BJ (cell line): ENCODE measurements around the gene UPK3BL2. TPM values are rescaled to one million over a fixed set of nuclear protein-coding genes. Genes with fewer than 3 reads are reported as not detected.
"Not testable (repeated sequence)": the region's sequence is repeated elsewhere in the genome, so short reads cannot be mapped to it uniquely, and the experiment has no call there.

ENCODE experiments used
- CTCF ChIA-PET: fragments of 350-600 bp; formaldehyde crosslinking; extraction: SDS; loops from one replicate; lab custom pipeline; 2021; ENCODE audit warnings: antibody characterized with exemption, inconsistent platforms; lab: Yijun Ruan, JAX
- POLR2A ChIA-PET: fragments of 300-600 bp; sonication (Branson Sonifier 250); formaldehyde crosslinking; extraction: SDS; loops from one replicate; lab custom pipeline; 2021; ENCODE audit warnings: antibody characterized with exemption; lab: Charles Lee
- DNase-seq: peaks from one replicate; pipeline ENCODE4 v3.0.0-alpha.2; 2011; ENCODE audit warnings: low read depth
- H3K27me3 ChIP-seq: 2 replicates; pipeline ENCODE4 v1.6.0; 2011; ENCODE audit warnings: low read length; ENCODE audit not compliant: control insufficient read depth, insufficient read depth
- H3K36me3 ChIP-seq: 2 replicates; pipeline ENCODE4 v1.5.1; 2011; ENCODE audit warnings: low read length; ENCODE audit not compliant: control insufficient read depth, insufficient read depth
- H3K4me3 ChIP-seq: 2 replicates; pipeline ENCODE4 v1.5.1; 2011; ENCODE audit warnings: low read depth, mild to moderate bottlenecking, control low read depth, low read length
- polyA plus RNA-seq: library from polyadenylated mRNA; depleted of rRNA; stranded (reverse); fragments of >200 nt; gene quantifications from 2 replicates; pipeline ENCODE4 v1.2.3, GENCODE V29; 2011
- TF ChIP-seq, protein P1 (sequence below): IDR thresholded peaks from 2 replicates; pipeline ENCODE4 v1.5.1; 2011; ENCODE audit warnings: low read depth, mild to moderate bottlenecking, control low read depth, inconsistent platforms, low read length, moderate library complexity; ENCODE audit not compliant: insufficient read depth

Gene UPK3BL2
- polyA plus RNA-seq, 1 experiment: 19.5 TPM

DNA sequence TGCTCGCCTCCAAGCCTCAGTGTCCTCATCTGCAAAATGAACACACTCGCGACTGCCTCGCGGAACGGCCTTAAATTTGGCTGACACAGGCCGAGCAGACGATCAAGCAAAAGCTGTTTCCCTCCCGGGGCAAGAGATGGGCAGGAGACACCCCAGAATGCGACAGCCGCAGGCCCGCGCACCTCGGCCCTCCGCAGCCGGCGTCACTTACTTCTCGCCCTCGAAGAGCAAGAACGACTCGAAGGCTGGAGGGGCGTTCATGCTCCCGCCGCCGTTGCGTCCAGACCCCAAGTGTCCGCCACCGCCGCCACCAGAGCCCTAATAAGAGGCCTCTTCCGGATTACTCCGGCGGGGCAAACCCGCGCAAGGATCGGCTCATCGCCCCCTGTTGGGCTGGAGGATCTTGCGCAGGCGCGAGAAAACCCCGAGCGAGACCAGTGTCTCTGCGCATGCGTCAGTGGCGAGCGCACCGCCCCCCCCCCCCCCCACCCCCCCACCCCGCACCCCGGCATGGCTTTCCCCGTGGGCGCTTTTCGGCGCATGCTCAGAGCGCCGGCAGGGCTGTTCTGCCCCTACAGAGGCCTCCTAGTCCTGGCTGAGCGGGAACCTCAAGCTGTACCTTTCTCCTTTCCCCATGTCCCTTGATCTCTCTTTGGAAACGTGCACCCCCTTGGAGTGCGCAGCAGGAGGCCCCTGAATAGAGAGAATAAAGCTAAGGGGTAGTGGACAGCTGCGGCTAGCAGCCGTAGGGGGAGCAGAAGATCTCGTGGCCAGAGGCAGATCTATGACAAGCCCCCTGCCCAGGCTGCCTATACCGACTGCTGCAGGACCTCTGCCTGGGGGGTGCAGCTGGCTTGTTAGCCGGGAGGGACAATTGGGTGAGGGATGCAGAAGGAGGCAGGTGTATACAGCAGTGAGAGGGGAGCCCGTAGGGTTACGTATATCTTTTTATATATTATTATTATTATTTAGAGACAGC is 29.1 kb upstream of the UPK3BL2 start, which contains the start of gene POLR2J3:
Gene POLR2J3 (minus strand): TSS at position 323 of the 979 bp plus-strand sequence. CDS start 62 bp downstream, at position 261.
- TF ChIP-seq, protein P1, sequence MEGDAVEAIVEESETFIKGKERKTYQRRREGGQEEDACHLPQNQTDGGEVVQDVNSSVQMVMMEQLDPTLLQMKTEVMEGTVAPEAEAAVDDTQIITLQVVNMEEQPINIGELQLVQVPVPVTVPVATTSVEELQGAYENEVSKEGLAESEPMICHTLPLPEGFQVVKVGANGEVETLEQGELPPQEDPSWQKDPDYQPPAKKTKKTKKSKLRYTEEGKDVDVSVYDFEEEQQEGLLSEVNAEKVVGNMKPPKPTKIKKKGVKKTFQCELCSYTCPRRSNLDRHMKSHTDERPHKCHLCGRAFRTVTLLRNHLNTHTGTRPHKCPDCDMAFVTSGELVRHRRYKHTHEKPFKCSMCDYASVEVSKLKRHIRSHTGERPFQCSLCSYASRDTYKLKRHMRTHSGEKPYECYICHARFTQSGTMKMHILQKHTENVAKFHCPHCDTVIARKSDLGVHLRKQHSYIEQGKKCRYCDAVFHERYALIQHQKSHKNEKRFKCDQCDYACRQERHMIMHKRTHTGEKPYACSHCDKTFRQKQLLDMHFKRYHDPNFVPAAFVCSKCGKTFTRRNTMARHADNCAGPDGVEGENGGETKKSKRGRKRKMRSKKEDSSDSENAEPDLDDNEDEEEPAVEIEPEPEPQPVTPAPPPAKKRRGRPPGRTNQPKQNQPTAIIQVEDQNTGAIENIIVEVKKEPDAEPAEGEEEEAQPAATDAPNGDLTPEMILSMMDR: peak; percentile 68
- H3K27me3 ChIP-seq, CTCF ChIA-PET, H3K36me3 ChIP-seq: not testable (repeated sequence)
- H3K4me3 ChIP-seq: peak within 1 kb of the TSS; percentile 60
- peak; percentile 70 for DNase-seq
- POLR2A ChIA-PET: interaction anchor here (0.6 kb wide), 1 partner anchor 128 kb away, joined by 6 read pairs; no protein-coding TSS in a partner anchor

DNA sequence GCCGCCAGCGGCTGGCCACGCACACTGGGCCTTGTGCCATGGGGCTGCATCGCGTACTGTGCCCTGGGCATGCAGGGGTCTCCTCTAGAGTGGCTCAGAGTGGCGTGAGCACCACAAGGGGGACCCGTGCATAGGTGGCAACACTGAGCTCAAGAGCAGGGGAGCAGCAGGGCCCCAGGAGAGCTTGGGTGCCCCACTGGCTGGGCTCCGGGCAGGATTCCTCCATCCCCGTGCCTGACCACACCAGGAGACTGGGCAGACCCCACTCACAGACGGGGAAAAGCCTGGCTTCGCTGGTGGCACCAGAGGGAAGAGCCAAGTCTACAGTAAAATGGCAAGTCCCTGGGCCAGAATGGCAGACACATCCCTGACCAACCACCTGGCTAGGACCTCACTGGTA is 25.1 kb upstream of the UPK3BL2 start:
- H3K27me3 ChIP-seq, POLR2A ChIA-PET, DNase-seq, H3K36me3 ChIP-seq, CTCF ChIA-PET, H3K4me3 ChIP-seq: not testable (repeated sequence)

DNA sequence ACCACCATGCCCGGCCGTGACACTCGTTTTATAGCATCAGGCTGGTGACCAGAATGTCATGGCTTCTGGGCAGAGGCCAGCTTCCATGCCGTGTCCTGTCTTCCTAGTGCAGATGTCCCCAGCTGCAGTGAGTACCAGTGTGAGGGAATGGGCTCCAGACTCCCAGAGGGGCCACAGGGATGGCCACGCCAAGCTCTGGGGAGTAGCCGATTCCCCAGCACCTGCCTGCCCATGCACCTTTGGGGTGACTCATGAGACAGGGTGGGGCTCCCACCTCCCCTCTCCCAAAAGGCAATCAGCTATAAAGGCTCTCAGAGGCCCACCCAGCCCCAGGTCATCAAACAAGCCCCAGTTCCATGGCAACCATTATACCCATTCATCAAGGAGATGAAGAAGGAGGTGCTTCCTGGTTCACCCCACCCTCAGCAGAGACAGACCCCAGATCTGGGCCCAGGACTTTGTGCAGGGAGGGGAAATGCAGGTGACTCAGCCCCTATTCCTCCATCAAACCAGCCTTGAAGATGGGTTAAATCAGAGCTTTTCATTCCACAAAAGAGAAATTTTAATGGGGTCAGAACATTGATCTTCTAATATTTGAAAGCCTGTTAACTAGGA is 7.4 kb upstream of the UPK3BL2 start, which contains the start of gene SPDYE2:
Gene SPDYE2 (plus strand): TSS at position 419 of the 615 bp plus-strand sequence. CDS start 2,030 bp downstream, outside the sequence.
- H3K36me3 ChIP-seq, H3K4me3 ChIP-seq, CTCF ChIA-PET, DNase-seq, H3K27me3 ChIP-seq, POLR2A ChIA-PET: not testable (repeated sequence)

DNA sequence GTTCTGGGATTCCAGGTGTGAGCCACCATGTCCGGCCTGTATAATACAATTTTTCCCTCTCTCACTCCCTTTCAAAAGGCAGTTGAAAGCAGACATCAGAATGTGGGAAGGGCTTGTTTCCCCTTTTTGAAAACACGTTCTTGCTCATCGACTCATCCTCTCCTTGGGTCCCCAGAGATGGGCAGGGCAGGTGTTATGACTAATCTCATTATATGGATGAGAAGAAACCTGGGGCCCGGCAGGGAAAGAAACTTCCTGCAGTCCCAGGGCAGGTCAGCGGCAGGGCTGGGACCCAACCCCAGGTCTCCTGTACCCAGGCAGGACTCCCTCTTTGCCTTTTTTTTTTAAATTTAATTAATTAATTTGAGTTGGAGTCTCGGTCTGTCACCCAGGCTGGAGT is 2.9 kb upstream of the UPK3BL2 start:
- H3K36me3 ChIP-seq, DNase-seq, CTCF ChIA-PET, H3K4me3 ChIP-seq, POLR2A ChIA-PET, H3K27me3 ChIP-seq: not testable (repeated sequence)

DNA sequence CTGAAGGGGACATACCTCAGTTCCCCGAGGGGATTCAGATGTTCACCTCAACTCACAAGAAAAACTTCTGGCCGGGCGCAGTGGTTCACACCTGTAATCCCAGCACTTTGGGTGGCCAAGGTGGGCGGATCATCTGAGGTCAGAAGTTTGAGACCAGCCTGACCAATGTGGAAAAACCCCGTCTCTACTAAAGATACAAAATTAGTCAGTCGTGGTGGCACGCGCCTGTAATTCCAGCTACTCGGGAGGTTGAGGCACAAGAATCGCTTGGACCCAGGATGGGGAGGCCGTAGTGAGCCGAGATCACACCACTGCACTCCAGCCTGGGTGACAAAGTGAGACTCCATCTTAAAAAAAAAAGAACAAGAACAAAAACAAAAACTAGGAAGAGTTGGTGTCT is 1.8 kb upstream of the UPK3BL2 start:
- CTCF ChIA-PET: not testable (repeated sequence)

DNA sequence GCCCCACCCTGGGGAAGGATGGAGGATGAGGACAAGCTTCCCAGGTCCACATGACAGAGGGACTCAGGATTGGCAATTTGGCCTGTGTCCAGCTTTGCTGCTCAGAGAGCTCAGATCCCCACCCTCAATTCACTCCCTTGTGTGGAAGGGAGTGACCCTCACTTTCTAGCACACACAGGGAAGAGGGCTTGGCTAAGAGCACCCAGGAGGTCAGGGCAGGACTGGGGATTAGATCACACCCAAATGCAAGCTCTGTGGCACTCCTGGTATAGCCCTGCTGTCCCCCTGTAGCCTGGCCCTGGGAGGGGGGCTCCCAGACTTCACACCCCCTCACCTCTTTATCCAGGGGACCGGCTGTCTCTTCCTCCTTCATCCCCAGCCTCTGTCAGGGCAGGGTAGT is 876 bp upstream of the UPK3BL2 start:
- H3K36me3 ChIP-seq, POLR2A ChIA-PET, DNase-seq, H3K4me3 ChIP-seq, CTCF ChIA-PET, H3K27me3 ChIP-seq: not testable (repeated sequence)

More for the DNA sequence above, 1.8 kb upstream of the UPK3BL2 start:
- H3K36me3 ChIP-seq, H3K27me3 ChIP-seq, DNase-seq, H3K4me3 ChIP-seq, POLR2A ChIA-PET: not testable (repeated sequence)

DNA sequence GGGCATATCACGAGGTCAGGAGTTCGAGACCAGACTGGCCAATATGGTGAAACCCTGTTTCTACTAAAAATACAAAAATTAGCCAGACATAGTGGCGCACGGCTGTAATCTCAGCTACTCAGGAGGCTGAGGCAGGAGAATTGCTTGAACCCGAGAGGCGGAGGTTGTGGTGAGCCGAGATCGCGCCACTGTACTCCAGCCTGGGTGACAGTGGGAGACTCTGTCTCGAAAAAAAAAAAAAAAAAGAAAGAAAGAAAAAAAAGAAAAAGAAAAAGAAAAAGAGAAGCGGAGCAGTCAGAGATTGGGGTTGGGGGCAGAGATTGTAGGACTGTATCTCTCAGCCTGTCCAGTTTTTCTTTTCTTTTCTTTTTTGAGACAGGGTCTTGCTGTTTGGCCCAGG is 725 bp downstream of the UPK3BL2 start:
- POLR2A ChIA-PET, H3K27me3 ChIP-seq, H3K36me3 ChIP-seq, H3K4me3 ChIP-seq, CTCF ChIA-PET, DNase-seq: not testable (repeated sequence)

DNA sequence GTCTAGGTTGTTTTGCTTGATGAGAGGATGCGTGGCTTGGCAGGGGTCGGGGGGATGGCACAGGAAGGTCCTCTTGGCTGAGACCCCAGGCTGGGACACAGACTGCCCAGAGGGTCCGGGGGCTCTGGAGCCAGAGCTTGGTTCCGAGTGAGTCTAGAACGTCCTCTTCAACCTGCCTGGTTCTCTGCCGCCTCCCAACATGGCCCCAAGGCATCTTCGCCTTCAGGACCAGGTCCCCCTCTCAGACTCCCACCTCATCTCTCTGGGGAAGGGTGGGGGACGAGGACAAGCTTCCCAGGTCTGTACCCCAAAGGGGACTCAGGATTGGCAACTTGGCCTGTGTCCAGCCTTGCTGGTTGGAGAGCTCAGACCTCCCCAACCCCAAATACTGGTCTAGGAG is 1.4 kb downstream of the UPK3BL2 start:
- H3K27me3 ChIP-seq, DNase-seq, CTCF ChIA-PET, POLR2A ChIA-PET, H3K36me3 ChIP-seq, H3K4me3 ChIP-seq: not testable (repeated sequence)

DNA sequence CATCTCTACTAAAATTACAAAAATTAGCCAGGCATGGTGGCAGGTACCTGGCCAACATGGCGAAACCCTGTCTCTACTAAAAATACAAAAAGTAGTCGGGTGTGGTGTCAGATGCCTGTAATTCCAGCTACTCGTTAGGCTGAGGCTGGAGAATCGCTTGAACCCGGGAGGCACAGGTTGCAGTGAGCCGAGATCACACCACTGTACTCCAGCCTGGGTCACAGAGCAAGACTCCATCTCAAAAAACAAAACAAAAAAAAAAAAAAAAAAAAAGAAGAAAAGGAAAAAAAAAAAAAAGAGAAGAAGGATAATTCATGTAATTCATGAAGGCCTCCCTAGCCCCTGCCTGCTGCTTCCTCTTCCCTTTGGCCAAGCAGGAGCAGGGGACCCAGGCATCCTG is 2.9 kb downstream of the UPK3BL2 start:
- H3K27me3 ChIP-seq, H3K4me3 ChIP-seq, DNase-seq, H3K36me3 ChIP-seq, POLR2A ChIA-PET, CTCF ChIA-PET: not testable (repeated sequence)

DNA sequence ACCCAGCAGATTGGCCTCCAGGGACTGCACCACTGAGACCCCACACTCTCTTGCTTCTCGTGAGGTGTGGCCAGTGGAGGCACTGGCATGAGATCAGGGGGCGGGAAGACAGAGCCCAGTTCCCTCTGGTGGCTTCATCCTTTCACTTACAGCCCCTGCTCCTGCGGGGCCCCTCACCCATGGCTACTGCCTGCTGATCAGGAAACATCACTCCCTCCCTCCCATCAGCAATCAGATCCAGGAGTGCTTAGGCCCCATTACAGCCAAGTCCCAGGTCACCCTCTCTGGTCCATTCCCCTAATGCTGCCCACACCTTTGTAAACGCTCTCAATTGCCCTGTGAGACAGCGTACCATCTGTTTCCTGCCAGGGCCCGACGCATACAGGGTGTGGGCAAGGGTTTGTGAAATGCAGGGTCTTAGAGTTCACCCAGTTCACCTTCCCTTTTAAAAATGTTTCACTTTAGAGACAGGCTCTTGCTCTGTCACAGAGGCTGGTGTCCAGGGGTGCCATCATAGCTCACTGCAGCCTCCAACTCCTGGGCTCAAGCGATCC is 8.4 kb downstream of the UPK3BL2 start:
- H3K36me3 ChIP-seq, H3K4me3 ChIP-seq, DNase-seq, CTCF ChIA-PET, POLR2A ChIA-PET, H3K27me3 ChIP-seq: not testable (repeated sequence)

DNA sequence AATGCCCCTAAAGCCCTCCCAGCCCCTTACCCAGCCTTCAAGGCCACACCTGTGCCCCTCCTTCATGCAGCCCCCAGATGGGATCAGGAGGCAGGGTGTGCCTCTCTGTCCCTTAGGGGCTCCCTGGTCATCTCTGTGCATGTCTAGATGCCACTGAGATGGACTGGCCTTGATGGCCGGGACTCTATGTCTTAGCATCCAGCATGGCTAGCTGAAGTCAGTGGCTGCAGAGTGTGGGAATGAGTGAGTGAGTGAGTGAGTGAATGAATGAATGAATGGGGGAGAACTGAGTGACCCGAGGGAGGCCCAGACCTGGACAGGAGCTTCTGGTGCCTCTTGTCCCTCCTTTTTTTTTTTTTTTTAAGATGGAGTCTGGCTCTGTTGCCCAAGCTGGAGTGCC is 11.4 kb downstream of the UPK3BL2 start:
- H3K4me3 ChIP-seq, CTCF ChIA-PET: not testable (repeated sequence)

More for the DNA sequence above, 11.4 kb downstream of the UPK3BL2 start:
- DNase-seq, H3K36me3 ChIP-seq, H3K27me3 ChIP-seq, POLR2A ChIA-PET: not testable (repeated sequence)
